Stomach (tissue), 4 donors: ENCODE results near the gene ACVR1.

Experiments
- CTCF ChIP-seq, 7 experiments: fragments of 450-650 bp in 4 of 7; fragments of 200-600 bp in 3 of 7; sonication (generic) in 3 of 7; IDR thresholded peaks; one replicate each; pipeline ENCODE4 v1.5.1; 2016 to 2019; ENCODE audit warnings: antibody characterized with exemption in 7 of 7, control low read depth in 2 of 7, mild to moderate bottlenecking in 1 of 7
- EP300 ChIP-seq: sonication (generic); formaldehyde crosslinking; IDR thresholded peaks from one replicate; pipeline ENCODE4 v1.6.1; 2017; ENCODE audit warnings: antibody characterized with exemption
- POLR2A ChIP-seq, 4 donors: fragments of 450-650 bp; IDR thresholded peaks; one replicate each; pipeline ENCODE4 v1.6.1; 2016; ENCODE audit warnings: antibody characterized with exemption in 4 of 4, control low read depth in 2 of 4, mild to moderate bottlenecking in 1 of 4, moderate library complexity in 1 of 4
- POLR2AphosphoS5 ChIP-seq, 3 donors: sonication (generic); formaldehyde crosslinking; IDR thresholded peaks; one replicate each; pipeline ENCODE4 v1.6.1; 2016; ENCODE audit warnings: antibody characterized with exemption in 3 of 3

GRCh38 chr2:157787364-157787938 lies 88.7 kb downstream of the ACVR1 start:
- TF ChIP-seq CTCF (IDR thresholded peaks at IDR 0.05) = no peak
- no peak for TF ChIP-seq POLR2AphosphoS5 (IDR thresholded peaks at IDR 0.05)
- no peak for TF ChIP-seq POLR2A (IDR thresholded peaks at IDR 0.05)
- TF ChIP-seq EP300 = no peak
